ENCODE measurements around the gene PWWP2B. TPM values are rescaled to one million over a fixed set of nuclear protein-coding genes. Genes with fewer than 3 reads are reported as not detected.

Gene PWWP2B
- total and polyA plus RNA-seq, 5 experiments from 2014 or later = 1.2 to 10.2 (median 2.9) TPM

- peak in 1 of 10 donors; percentile 54 for DNase-seq
- no peaks in the 10 kb centered on the region for H3K36me3 Mint-ChIP-seq
- peaks cover 0 to 6% (median 3%) of the 10 kb centered on the region in 4 donors for H3K4me1 Mint-ChIP-seq
- H3K4me3 Mint-ChIP-seq = no peak overlapping the region
- H3K27me3 Mint-ChIP-seq = peaks cover 0 to 2% (median 0%) of the 10 kb centered on the region in 5 donors
- no peaks in the 10 kb centered on the region for H3K9me3 Mint-ChIP-seq
- POLR2A ChIA-PET = interaction anchor here (1.4 kb wide), 1 partner anchor 54 kb away, joined by 4 read pairs; no protein-coding TSS in a partner anchor
- H3K27ac Mint-ChIP-seq = no peak overlapping the region
- no peak for ATAC-seq
These were observed 63.7 kb downstream of the PWWP2B start for GRCh38 chr10:132460691-132461090.

GRCh38 chr10:132461103-132461682 is 64.2 kb downstream of the PWWP2B start:
- no peaks in the 10 kb centered on the region for H3K36me3 Mint-ChIP-seq
- POLR2A ChIA-PET = interaction anchor here (0.8 kb wide), 1 partner anchor 175 kb away, joined by 3 read pairs; no protein-coding TSS in a partner anchor
- peak in 1 of 10 donors; percentile 45 for DNase-seq

GRCh38 chr10:132461683-132462231 is 64.8 kb downstream of the PWWP2B start:
- Mint-ChIP-seq H3K4me3 (no peak overlapping the region), H3K9me3 (no peaks in the 10 kb centered on the region), H3K27ac (peak overlapping the region in 1 of 10 donors; percentile 34), H3K27me3 (peaks cover 0 to 2% (median 0%) of the 10 kb centered on the region in 5 donors), H3K36me3 (no peaks in the 10 kb centered on the region), H3K4me1 (peaks cover 0 to 6% (median 3%) of the 10 kb centered on the region in 4 donors)
- no peak for DNase-seq
- ATAC-seq = no peak
- POLR2A ChIA-PET = interaction anchor here (0.8 kb wide), 1 partner anchor 174 kb away, joined by 3 read pairs; no protein-coding TSS in a partner anchor

More at GRCh38 chr10:132461103-132461682, 64.2 kb downstream of the PWWP2B start:
- peaks cover 0 to 2% (median 0%) of the 10 kb centered on the region in 5 donors for H3K27me3 Mint-ChIP-seq
- H3K4me1 Mint-ChIP-seq = peaks cover 0 to 6% (median 3%) of the 10 kb centered on the region in 4 donors
- H3K27ac Mint-ChIP-seq = no peak overlapping the region
- no peak overlapping the region for H3K4me3 Mint-ChIP-seq
- no peaks in the 10 kb centered on the region for H3K9me3 Mint-ChIP-seq
- no peak for ATAC-seq

- H3K36me3 Mint-ChIP-seq = no peaks in the 10 kb centered on the region
- POLR2A ChIA-PET = no interaction called here
- no peaks in the 10 kb centered on the region for H3K9me3 Mint-ChIP-seq
- DNase-seq (peak in 1 of 10 donors; percentile 58), ATAC-seq (no peak)
- peaks cover 0 to 6% (median 3%) of the 10 kb centered on the region in 4 donors for H3K4me1 Mint-ChIP-seq
- no peak overlapping the region for H3K4me3 Mint-ChIP-seq
- H3K27me3 Mint-ChIP-seq = peaks cover 0 to 2% (median 0%) of the 10 kb centered on the region in 5 donors
- no peak overlapping the region for H3K27ac Mint-ChIP-seq
These were observed 65.7 kb downstream of the PWWP2B start for GRCh38 chr10:132462463-132463332.

GRCh38 chr10:132463333-132464255 is 66.6 kb downstream of the PWWP2B start:
- H3K4me3 Mint-ChIP-seq = no peak overlapping the region
- no peak overlapping the region for H3K27ac Mint-ChIP-seq
- H3K9me3 Mint-ChIP-seq = no peaks in the 10 kb centered on the region
- no peak for ATAC-seq
- peaks cover 0 to 2% (median 0%) of the 10 kb centered on the region in 5 donors for H3K27me3 Mint-ChIP-seq
- POLR2A ChIA-PET = no interaction called here
- peak in 1 of 10 donors; percentile 55 for DNase-seq
- no peaks in the 10 kb centered on the region for H3K36me3 Mint-ChIP-seq
- peaks cover 0 to 4% (median 1%) of the 10 kb centered on the region in 4 donors for H3K4me1 Mint-ChIP-seq

- Mint-ChIP-seq H3K4me3 (no peak overlapping the region), H3K4me1 (peaks cover 0 to under 1% (median 0%) of the 10 kb centered on the region in 4 donors), H3K27me3 (peaks cover 0 to 2% (median 0%) of the 10 kb centered on the region in 5 donors), H3K9me3 (no peaks in the 10 kb centered on the region), H3K36me3 (no peaks in the 10 kb centered on the region), H3K27ac (no peak overlapping the region)
- POLR2A ChIA-PET = no interaction called here
- ATAC-seq (no peak), DNase-seq (peak in 1 of 10 donors; percentile 56)
These were observed 67.5 kb downstream of the PWWP2B start for GRCh38 chr10:132464256-132465192.

GRCh38 chr10:132465193-132465888 is 68.3 kb downstream of the PWWP2B start:
- POLR2A ChIA-PET = no interaction called here
- Mint-ChIP-seq H3K9me3 (no peaks in the 10 kb centered on the region), H3K36me3 (no peaks in the 10 kb centered on the region), H3K4me1 (peaks cover 0 to 4% (median 0%) of the 10 kb centered on the region in 4 donors), H3K27me3 (no peaks in the 10 kb centered on the region), H3K27ac (no peak overlapping the region), H3K4me3 (no peak overlapping the region)
- peak in 1 of 10 donors; percentile 54 for DNase-seq
- no peak for ATAC-seq

GRCh38 chr10:132465889-132466519 is 69.0 kb downstream of the PWWP2B start:
- Mint-ChIP-seq H3K27ac (peak overlapping the region in 1 of 10 donors; percentile 53), H3K36me3 (peaks cover 0 to 5% (median 0%) of the 10 kb centered on the region in 3 donors), H3K27me3 (peaks cover 0 to 4% (median 0%) of the 10 kb centered on the region in 5 donors), H3K4me1 (peaks cover 0 to 4% (median 0%) of the 10 kb centered on the region in 4 donors), H3K4me3 (no peak overlapping the region), H3K9me3 (peaks cover 0 to 5% (median 0%) of the 10 kb centered on the region in 9 donors)
- DNase-seq (peak in 1 of 10 donors; percentile 57), ATAC-seq (no peak)
- POLR2A ChIA-PET = no interaction called here

- H3K27me3 Mint-ChIP-seq = peaks cover 0 to 4% (median 0%) of the 10 kb centered on the region in 5 donors
- peaks cover 0 to 10% (median 0%) of the 10 kb centered on the region in 3 donors for H3K36me3 Mint-ChIP-seq
- peaks cover 0 to 13% (median 0%) of the 10 kb centered on the region in 9 donors for H3K9me3 Mint-ChIP-seq
- POLR2A ChIA-PET = no interaction called here
- DNase-seq = peak in 1 of 10 donors; percentile 57
- ATAC-seq = no peak
- no peak overlapping the region for H3K4me3 Mint-ChIP-seq
- peaks cover 0 to 4% (median 0%) of the 10 kb centered on the region in 4 donors for H3K4me1 Mint-ChIP-seq
- H3K27ac Mint-ChIP-seq = peak overlapping the region in 1 of 10 donors; percentile 53
These were observed 69.8 kb downstream of the PWWP2B start for GRCh38 chr10:132466520-132467463.
